ENCODE results near the gene PRR35.

Gene PRR35

GRCh38 chr16:582218-582613 lies 22.0 kb downstream of the PRR35 start:
- peaks cover 0 to 3% of the 10 kb centered on the region in 2 donors for H3K36me3 ChIP-seq (ENCODE audit: control insufficient read depth in 2 of 2, insufficient read depth in 2 of 2, low read length in 2 of 2)
- no peaks in the 10 kb centered on the region for H3K9me3 ChIP-seq (ENCODE audit: control insufficient read depth in 2 of 2, low read length in 2 of 2)
- no peak overlapping the region for H3K9ac ChIP-seq (ENCODE audit: low read depth in 1 of 2, low read length in 2 of 2)
- no peak overlapping the region for H3K27ac ChIP-seq (ENCODE audit: low read depth in 2 of 2, low read length in 2 of 2)
- H3K4me3 ChIP-seq (ENCODE audit: low read length in 2 of 2) = no peak overlapping the region
- H3K4me1 ChIP-seq (ENCODE audit: control insufficient read depth in 2 of 2, insufficient read depth in 2 of 2, low read length in 2 of 2) = peaks cover 0 to 3% of the 10 kb centered on the region in 2 donors
- peaks cover 0 to 2% of the 10 kb centered on the region in 2 donors for H3K27me3 ChIP-seq (ENCODE audit: control insufficient read depth in 2 of 2, insufficient read depth in 2 of 2, low read length in 2 of 2)

GRCh38 chr16:582614-583331 lies 22.6 kb downstream of the PRR35 start:
- no peak overlapping the region for H3K27ac ChIP-seq (ENCODE audit: low read depth in 2 of 2, low read length in 2 of 2)
- H3K4me3 ChIP-seq (ENCODE audit: low read length in 2 of 2) = no peak overlapping the region
- H3K27me3 ChIP-seq (ENCODE audit: control insufficient read depth in 2 of 2, insufficient read depth in 2 of 2, low read length in 2 of 2) = peaks cover 0 to 2% of the 10 kb centered on the region in 2 donors
- H3K36me3 ChIP-seq (ENCODE audit: control insufficient read depth in 2 of 2, insufficient read depth in 2 of 2, low read length in 2 of 2) = peaks cover 0 to 3% of the 10 kb centered on the region in 2 donors
- no peaks in the 10 kb centered on the region for H3K9me3 ChIP-seq (ENCODE audit: control insufficient read depth in 2 of 2, low read length in 2 of 2)
- no peak overlapping the region for H3K9ac ChIP-seq (ENCODE audit: low read depth in 1 of 2, low read length in 2 of 2)
- H3K4me1 ChIP-seq (ENCODE audit: control insufficient read depth in 2 of 2, insufficient read depth in 2 of 2, low read length in 2 of 2) = peaks cover 2 to 6% of the 10 kb centered on the region in 2 donors

- H3K27ac ChIP-seq (ENCODE audit: low read depth in 2 of 2, low read length in 2 of 2) = no peak overlapping the region
- no peaks in the 10 kb centered on the region for H3K9me3 ChIP-seq (ENCODE audit: control insufficient read depth in 2 of 2, low read length in 2 of 2)
- peaks cover 9 to 12% of the 10 kb centered on the region in 2 donors for H3K4me1 ChIP-seq (ENCODE audit: control insufficient read depth in 2 of 2, insufficient read depth in 2 of 2, low read length in 2 of 2)
Observed at GRCh38 chr16:583470-583814, 23.2 kb downstream of the PRR35 start.

GRCh38 chr16:583815-584591 lies 23.8 kb downstream of the PRR35 start:
- Histone ChIP-seq H3K27ac (ENCODE audit: low read depth in 2 of 2, low read length in 2 of 2) (no peak overlapping the region), H3K27me3 (ENCODE audit: control insufficient read depth in 2 of 2, insufficient read depth in 2 of 2, low read length in 2 of 2) (peaks cover 0 to 2% of the 10 kb centered on the region in 2 donors), H3K4me1 (ENCODE audit: control insufficient read depth in 2 of 2, insufficient read depth in 2 of 2, low read length in 2 of 2) (peaks cover 10 to 15% of the 10 kb centered on the region in 2 donors), H3K36me3 (ENCODE audit: control insufficient read depth in 2 of 2, insufficient read depth in 2 of 2, low read length in 2 of 2) (peaks cover 0 to 3% of the 10 kb centered on the region in 2 donors), H3K4me3 (ENCODE audit: low read length in 2 of 2) (no peak overlapping the region), H3K9ac (ENCODE audit: low read depth in 1 of 2, low read length in 2 of 2) (no peak overlapping the region), H3K9me3 (ENCODE audit: control insufficient read depth in 2 of 2, low read length in 2 of 2) (no peaks in the 10 kb centered on the region)

More at GRCh38 chr16:583470-583814, 23.2 kb downstream of the PRR35 start:
- Histone ChIP-seq H3K9ac (ENCODE audit: low read depth in 1 of 2, low read length in 2 of 2) (no peak overlapping the region), H3K27me3 (ENCODE audit: control insufficient read depth in 2 of 2, insufficient read depth in 2 of 2, low read length in 2 of 2) (peaks cover 0 to 2% of the 10 kb centered on the region in 2 donors), H3K4me3 (ENCODE audit: low read length in 2 of 2) (no peak overlapping the region), H3K36me3 (ENCODE audit: control insufficient read depth in 2 of 2, insufficient read depth in 2 of 2, low read length in 2 of 2) (peaks cover 0 to 3% of the 10 kb centered on the region in 2 donors)

GRCh38 chr16:585351-585750 lies 25.2 kb downstream of the PRR35 start:
- peaks cover 0 to 2% of the 10 kb centered on the region in 2 donors for H3K27me3 ChIP-seq (ENCODE audit: control insufficient read depth in 2 of 2, insufficient read depth in 2 of 2, low read length in 2 of 2)
- peaks cover 0 to 3% of the 10 kb centered on the region in 2 donors for H3K36me3 ChIP-seq (ENCODE audit: control insufficient read depth in 2 of 2, insufficient read depth in 2 of 2, low read length in 2 of 2)
- H3K9me3 ChIP-seq (ENCODE audit: control insufficient read depth in 2 of 2, low read length in 2 of 2) = no peaks in the 10 kb centered on the region
- H3K4me3 ChIP-seq (ENCODE audit: low read length in 2 of 2) = no peak overlapping the region
- no peak overlapping the region for H3K27ac ChIP-seq (ENCODE audit: low read depth in 2 of 2, low read length in 2 of 2)
- peaks cover 10 to 16% of the 10 kb centered on the region in 2 donors for H3K4me1 ChIP-seq (ENCODE audit: control insufficient read depth in 2 of 2, insufficient read depth in 2 of 2, low read length in 2 of 2)
- no peak overlapping the region for H3K9ac ChIP-seq (ENCODE audit: low read depth in 1 of 2, low read length in 2 of 2)

- Histone ChIP-seq H3K4me1 (ENCODE audit: control insufficient read depth in 2 of 2, insufficient read depth in 2 of 2, low read length in 2 of 2) (peaks cover 17 to 24% of the 10 kb centered on the region in 2 donors), H3K27me3 (ENCODE audit: control insufficient read depth in 2 of 2, insufficient read depth in 2 of 2, low read length in 2 of 2) (peaks cover 0 to 2% of the 10 kb centered on the region in 2 donors), H3K4me3 (ENCODE audit: low read length in 2 of 2) (no peak overlapping the region), H3K36me3 (ENCODE audit: control insufficient read depth in 2 of 2, insufficient read depth in 2 of 2, low read length in 2 of 2) (peaks cover 0 to 3% of the 10 kb centered on the region in 2 donors), H3K27ac (ENCODE audit: low read depth in 2 of 2, low read length in 2 of 2) (no peak overlapping the region), H3K9me3 (ENCODE audit: control insufficient read depth in 2 of 2, low read length in 2 of 2) (no peaks in the 10 kb centered on the region), H3K9ac (ENCODE audit: low read depth in 1 of 2, low read length in 2 of 2) (no peak overlapping the region)
Observed at GRCh38 chr16:586047-586644, 26.0 kb downstream of the PRR35 start.

GRCh38 chr16:586645-587590 lies 26.7 kb downstream of the PRR35 start:
- Histone ChIP-seq H3K27ac (ENCODE audit: low read depth in 2 of 2, low read length in 2 of 2) (no peak overlapping the region), H3K36me3 (ENCODE audit: control insufficient read depth in 2 of 2, insufficient read depth in 2 of 2, low read length in 2 of 2) (peaks cover 0 to 3% of the 10 kb centered on the region in 2 donors), H3K27me3 (ENCODE audit: control insufficient read depth in 2 of 2, insufficient read depth in 2 of 2, low read length in 2 of 2) (peaks cover 0 to 2% of the 10 kb centered on the region in 2 donors), H3K4me3 (ENCODE audit: low read length in 2 of 2) (no peak overlapping the region), H3K4me1 (ENCODE audit: control insufficient read depth in 2 of 2, insufficient read depth in 2 of 2, low read length in 2 of 2) (peaks cover 23 to 29% of the 10 kb centered on the region in 2 donors), H3K9me3 (ENCODE audit: control insufficient read depth in 2 of 2, low read length in 2 of 2) (no peaks in the 10 kb centered on the region), H3K9ac (ENCODE audit: low read depth in 1 of 2, low read length in 2 of 2) (peak overlapping the region in 1 of 2 donors; percentile 98)

GRCh38 chr16:588639-588888 lies 28.4 kb downstream of the PRR35 start:
- Histone ChIP-seq H3K27me3 (ENCODE audit: control insufficient read depth in 2 of 2, insufficient read depth in 2 of 2, low read length in 2 of 2) (peaks cover 0 to 2% of the 10 kb centered on the region in 2 donors), H3K36me3 (ENCODE audit: control insufficient read depth in 2 of 2, insufficient read depth in 2 of 2, low read length in 2 of 2) (no peaks in the 10 kb centered on the region), H3K4me3 (ENCODE audit: low read length in 2 of 2) (peak overlapping the region; percentile 70 to 89), H3K4me1 (ENCODE audit: control insufficient read depth in 2 of 2, insufficient read depth in 2 of 2, low read length in 2 of 2) (peaks cover 38 to 44% of the 10 kb centered on the region in 2 donors), H3K27ac (ENCODE audit: low read depth in 2 of 2, low read length in 2 of 2) (peak overlapping the region; percentile 97 to 98), H3K9me3 (ENCODE audit: control insufficient read depth in 2 of 2, low read length in 2 of 2) (no peaks in the 10 kb centered on the region), H3K9ac (ENCODE audit: low read depth in 1 of 2, low read length in 2 of 2) (peak overlapping the region; percentile 96 to 98)

- Histone ChIP-seq H3K27ac (ENCODE audit: low read depth in 2 of 2, low read length in 2 of 2) (peak overlapping the region; percentile 97 to 98), H3K9ac (ENCODE audit: low read depth in 1 of 2, low read length in 2 of 2) (peak overlapping the region; percentile 96 to 98), H3K9me3 (ENCODE audit: control insufficient read depth in 2 of 2, low read length in 2 of 2) (no peaks in the 10 kb centered on the region), H3K4me3 (ENCODE audit: low read length in 2 of 2) (peak overlapping the region; percentile 70 to 89), H3K4me1 (ENCODE audit: control insufficient read depth in 2 of 2, insufficient read depth in 2 of 2, low read length in 2 of 2) (peaks cover 43 to 49% of the 10 kb centered on the region in 2 donors), H3K36me3 (ENCODE audit: control insufficient read depth in 2 of 2, insufficient read depth in 2 of 2, low read length in 2 of 2) (no peaks in the 10 kb centered on the region), H3K27me3 (ENCODE audit: control insufficient read depth in 2 of 2, insufficient read depth in 2 of 2, low read length in 2 of 2) (peaks cover 0 to 2% of the 10 kb centered on the region in 2 donors)
Observed at GRCh38 chr16:588889-589657, 28.9 kb downstream of the PRR35 start.
